Stimulated activated CD8-positive, alpha-beta memory T cell treated with anti-CD3 and anti-CD28 coated beads, Interleukin-2, amount 100 ng/mL, for 48 hours (primary cell): ENCODE results near the gene SLC25A36.
A peak's percentile ranks its signal among the peaks of the same experiment; 100 is the strongest.
"Not testable (repeated sequence)": the region's sequence is repeated elsewhere in the genome, so short reads cannot be mapped to it uniquely, and the experiment has no call there.

Source experiments
- DNase-seq, 2 donors: peaks; one replicate each; pipeline ENCODE4 v3.0.0-alpha.2; 2020; ENCODE audit warnings: low read depth in 2 of 2

Gene SLC25A36

GRCh38 chr3:140931801-140932200, 9.8 kb upstream of the SLC25A36 start:
- DNase-seq, result no peak

- DNase-seq, result no peak
Observed at GRCh38 chr3:140933109-140933508, 8.5 kb upstream of the SLC25A36 start.

GRCh38 chr3:140933552-140933951, 8.1 kb upstream of the SLC25A36 start:
- DNase-seq, result no peak

- not testable (repeated sequence) for DNase-seq
Observed at GRCh38 chr3:140939305-140939704, 2.3 kb upstream of the SLC25A36 start.

- no peak for DNase-seq
Observed at GRCh38 chr3:140941090-140941433, 574 bp upstream of the SLC25A36 start.

GRCh38 chr3:140942221-140943104, 827 bp downstream of the SLC25A36 start:
- peak; percentile 34 for DNase-seq

- no peak for DNase-seq
Observed at GRCh38 chr3:140943781-140944552, 2.3 kb downstream of the SLC25A36 start.

- no peak for DNase-seq
Observed at GRCh38 chr3:140948460-140949249, 7.0 kb downstream of the SLC25A36 start.

GRCh38 chr3:140950144-140950543, 8.5 kb downstream of the SLC25A36 start:
- no peak for DNase-seq

- DNase-seq, result no peak
Observed at GRCh38 chr3:140950863-140951262, 9.2 kb downstream of the SLC25A36 start.

- DNase-seq, result not testable (repeated sequence)
Observed at GRCh38 chr3:140951750-140952149, 10.1 kb downstream of the SLC25A36 start.

GRCh38 chr3:140953028-140953960, 11.7 kb downstream of the SLC25A36 start:
- DNase-seq, result no peak

GRCh38 chr3:140954576-140954975, 12.9 kb downstream of the SLC25A36 start:
- no peak for DNase-seq

GRCh38 chr3:140955645-140956044, 14.0 kb downstream of the SLC25A36 start:
- no peak for DNase-seq

GRCh38 chr3:140956058-140956835, 14.6 kb downstream of the SLC25A36 start:
- no peak for DNase-seq

- DNase-seq, result no peak
Observed at GRCh38 chr3:140972833-140973232, 31.2 kb downstream of the SLC25A36 start.

- DNase-seq, result no peak
Observed at GRCh38 chr3:140974900-140975299, 33.3 kb downstream of the SLC25A36 start.

- DNase-seq, result no peak
Observed at GRCh38 chr3:140980663-140981062, 39.0 kb downstream of the SLC25A36 start.

- DNase-seq, result not testable (repeated sequence)
Observed at GRCh38 chr3:140987792-140988191, 46.2 kb downstream of the SLC25A36 start.

GRCh38 chr3:140994316-140994715, 52.7 kb downstream of the SLC25A36 start:
- DNase-seq, result no peak
